ENCODE results near the gene TMEM171.

The TMEM171 gene

GRCh38 chr5:73132759-73133158 is 12.4 kb downstream of the TMEM171 start:
- H3K4me1 Mint-ChIP-seq, result no peaks in the 10 kb centered on the region
- H3K36me3 Mint-ChIP-seq, result no peaks in the 10 kb centered on the region
- no peak overlapping the region for H3K27ac Mint-ChIP-seq
- H3K9me3 Mint-ChIP-seq, result no peaks in the 10 kb centered on the region
- peaks cover 53% of the 10 kb centered on the region for H3K27me3 Mint-ChIP-seq
- no peak overlapping the region for H3K4me3 Mint-ChIP-seq
- no peak for ATAC-seq

DNA sequence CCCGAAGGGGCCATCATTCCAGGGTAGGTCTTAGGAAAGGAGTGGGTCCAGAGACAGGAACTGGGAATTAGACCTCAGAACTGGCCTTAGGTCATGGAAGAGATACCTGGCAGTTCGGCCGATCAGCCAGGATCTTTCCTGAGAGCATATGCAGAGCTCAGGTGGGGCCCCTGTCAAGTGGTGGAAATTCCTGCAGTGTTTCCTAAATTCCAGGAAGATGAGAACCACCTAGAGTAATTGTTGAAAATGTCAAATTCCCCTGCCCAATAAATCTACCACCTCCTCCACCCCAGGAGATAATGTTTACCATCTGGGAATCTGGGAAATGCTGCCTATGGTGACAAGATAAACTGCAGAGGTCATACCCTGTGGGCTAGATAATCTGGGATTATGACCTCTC is 14.6 kb downstream of the TMEM171 start:
- Mint-ChIP-seq H3K36me3 (no peaks in the 10 kb centered on the region), H3K27ac (no peak overlapping the region), H3K9me3 (no peaks in the 10 kb centered on the region), H3K27me3 (peaks cover 54% of the 10 kb centered on the region), H3K4me1 (no peaks in the 10 kb centered on the region), H3K4me3 (no peak overlapping the region)
- ATAC-seq, result no peak

- H3K4me3 Mint-ChIP-seq, result no peak overlapping the region
- peaks cover 48% of the 10 kb centered on the region for H3K27me3 Mint-ChIP-seq
- H3K9me3 Mint-ChIP-seq, result no peaks in the 10 kb centered on the region
- H3K4me1 Mint-ChIP-seq, result no peaks in the 10 kb centered on the region
- H3K36me3 Mint-ChIP-seq, result no peaks in the 10 kb centered on the region
- no peak for ATAC-seq
- no peak overlapping the region for H3K27ac Mint-ChIP-seq
These were observed 15.2 kb downstream of the TMEM171 start for GRCh38 chr5:73135429-73136054.

DNA sequence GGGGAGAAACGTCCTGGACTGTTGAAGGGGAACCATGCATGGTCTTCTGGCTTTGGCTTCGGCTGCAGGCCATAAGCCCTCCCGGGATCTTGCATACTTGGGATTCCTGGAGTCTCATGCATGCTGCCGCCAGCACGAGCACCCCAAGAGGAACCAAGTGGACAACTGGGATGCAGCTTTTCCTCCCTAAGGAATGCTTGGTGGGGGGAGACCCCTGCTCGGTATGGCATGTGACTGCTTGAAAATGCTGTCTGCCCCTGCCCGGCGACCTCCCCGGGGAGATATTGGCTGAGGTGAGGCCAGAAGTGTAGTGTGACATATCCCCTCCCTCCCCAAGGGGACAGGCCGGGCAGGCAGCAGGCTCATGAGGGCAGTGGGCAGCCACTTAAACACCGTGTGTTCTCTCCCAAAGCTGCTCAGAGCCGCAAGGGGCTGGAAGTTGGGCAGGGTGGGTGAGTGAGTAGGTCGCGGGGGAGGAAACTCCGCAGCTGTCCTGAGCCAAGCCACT is 15.7 kb downstream of the TMEM171 start:
- Mint-ChIP-seq H3K27ac (no peak overlapping the region), H3K4me3 (no peak overlapping the region), H3K36me3 (no peaks in the 10 kb centered on the region), H3K4me1 (no peaks in the 10 kb centered on the region), H3K9me3 (no peaks in the 10 kb centered on the region), H3K27me3 (peaks cover 46% of the 10 kb centered on the region)
- no peak for ATAC-seq

GRCh38 chr5:73137563-73138530 is 17.5 kb downstream of the TMEM171 start:
- ATAC-seq, result peak; percentile 40
- Mint-ChIP-seq H3K27me3 (peaks cover 58% of the 10 kb centered on the region), H3K4me1 (no peaks in the 10 kb centered on the region), H3K27ac (no peak overlapping the region), H3K9me3 (no peaks in the 10 kb centered on the region), H3K36me3 (no peaks in the 10 kb centered on the region), H3K4me3 (no peak overlapping the region)

DNA sequence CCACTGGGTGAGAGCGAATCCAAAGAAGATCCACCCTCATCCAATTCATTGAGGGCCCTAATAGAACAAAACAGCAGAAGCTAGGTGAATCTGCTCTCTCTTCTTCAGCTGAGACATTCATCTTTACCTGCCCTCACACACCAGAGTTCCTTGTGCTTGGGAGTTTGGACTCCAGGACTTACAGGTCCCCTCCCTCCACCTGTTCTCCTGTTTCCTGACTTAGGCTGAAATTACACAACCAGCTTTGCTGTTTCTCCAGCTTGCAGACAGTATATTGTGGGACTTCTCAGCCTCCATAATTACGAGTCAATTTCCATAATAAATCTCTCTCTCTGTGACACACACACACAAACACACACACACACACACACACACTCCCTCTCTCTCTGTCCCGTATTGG is 19.1 kb downstream of the TMEM171 start:
- no peak overlapping the region for H3K27ac Mint-ChIP-seq
- no peaks in the 10 kb centered on the region for H3K9me3 Mint-ChIP-seq
- no peaks in the 10 kb centered on the region for H3K4me1 Mint-ChIP-seq
- peaks cover 65% of the 10 kb centered on the region for H3K27me3 Mint-ChIP-seq
- no peak overlapping the region for H3K4me3 Mint-ChIP-seq
- ATAC-seq, result no peak
- no peaks in the 10 kb centered on the region for H3K36me3 Mint-ChIP-seq

- Mint-ChIP-seq H3K27ac (no peak overlapping the region), H3K4me3 (no peak overlapping the region), H3K36me3 (no peaks in the 10 kb centered on the region), H3K4me1 (no peaks in the 10 kb centered on the region), H3K9me3 (no peaks in the 10 kb centered on the region), H3K27me3 (peaks cover 63% of the 10 kb centered on the region)
- ATAC-seq, result no peak
These were observed 20.4 kb downstream of the TMEM171 start for GRCh38 chr5:73140801-73141200.

GRCh38 chr5:73142035-73142434 is 21.7 kb downstream of the TMEM171 start:
- H3K36me3 Mint-ChIP-seq, result no peaks in the 10 kb centered on the region
- no peaks in the 10 kb centered on the region for H3K4me1 Mint-ChIP-seq
- ATAC-seq, result no peak
- no peaks in the 10 kb centered on the region for H3K9me3 Mint-ChIP-seq
- peaks cover 66% of the 10 kb centered on the region for H3K27me3 Mint-ChIP-seq
- H3K4me3 Mint-ChIP-seq, result no peak overlapping the region
- H3K27ac Mint-ChIP-seq, result no peak overlapping the region

DNA sequence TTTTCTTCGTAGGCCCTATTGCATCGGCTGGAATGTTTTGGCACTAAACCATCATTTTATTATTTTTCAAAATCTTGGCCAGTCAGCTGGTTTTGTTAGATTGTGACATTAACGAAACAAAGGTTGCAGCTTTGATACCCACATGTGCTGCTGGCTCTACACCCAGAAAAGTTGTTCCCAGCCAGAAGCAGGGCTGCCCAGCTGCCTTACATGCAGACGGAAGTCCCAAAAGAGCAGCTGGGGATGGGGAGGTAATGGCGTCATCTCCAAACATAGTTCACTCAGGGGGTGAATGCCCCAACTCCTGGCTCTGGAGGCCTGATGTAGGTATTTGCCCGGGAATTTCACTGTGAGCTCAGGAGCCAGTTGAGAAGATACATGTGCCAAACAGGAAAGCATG is 23.3 kb downstream of the TMEM171 start:
- no peaks in the 10 kb centered on the region for H3K9me3 Mint-ChIP-seq
- H3K27ac Mint-ChIP-seq, result no peak overlapping the region
- H3K4me3 Mint-ChIP-seq, result no peak overlapping the region
- peaks cover 57% of the 10 kb centered on the region for H3K27me3 Mint-ChIP-seq
- no peaks in the 10 kb centered on the region for H3K36me3 Mint-ChIP-seq
- ATAC-seq, result no peak
- H3K4me1 Mint-ChIP-seq, result no peaks in the 10 kb centered on the region

DNA sequence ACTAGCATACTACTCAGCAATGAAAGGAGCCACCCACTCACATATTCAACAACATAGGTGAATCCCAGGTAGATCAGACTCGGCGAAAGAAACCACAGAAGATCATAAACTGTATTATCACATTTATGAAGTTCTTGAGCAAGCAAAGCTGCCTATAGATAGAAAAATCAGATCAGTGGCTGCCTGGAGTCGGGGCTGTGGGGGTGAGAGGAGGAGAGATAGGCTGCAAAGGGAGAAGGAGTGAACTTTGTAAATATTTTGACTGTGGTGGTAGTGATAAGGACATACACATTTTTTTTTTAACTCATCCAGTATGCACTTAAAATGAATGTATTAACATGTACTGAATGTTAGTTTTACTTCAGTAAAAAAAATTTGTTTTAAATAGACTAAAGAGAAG is 29.2 kb downstream of the TMEM171 start:
- peaks cover 52% of the 10 kb centered on the region for H3K27me3 Mint-ChIP-seq
- peaks cover 1% of the 10 kb centered on the region for H3K9me3 Mint-ChIP-seq
- no peak overlapping the region for H3K4me3 Mint-ChIP-seq
- ATAC-seq, result no peak
- H3K4me1 Mint-ChIP-seq, result peaks cover 8% of the 10 kb centered on the region
- no peaks in the 10 kb centered on the region for H3K36me3 Mint-ChIP-seq
- H3K27ac Mint-ChIP-seq, result no peak overlapping the region

DNA sequence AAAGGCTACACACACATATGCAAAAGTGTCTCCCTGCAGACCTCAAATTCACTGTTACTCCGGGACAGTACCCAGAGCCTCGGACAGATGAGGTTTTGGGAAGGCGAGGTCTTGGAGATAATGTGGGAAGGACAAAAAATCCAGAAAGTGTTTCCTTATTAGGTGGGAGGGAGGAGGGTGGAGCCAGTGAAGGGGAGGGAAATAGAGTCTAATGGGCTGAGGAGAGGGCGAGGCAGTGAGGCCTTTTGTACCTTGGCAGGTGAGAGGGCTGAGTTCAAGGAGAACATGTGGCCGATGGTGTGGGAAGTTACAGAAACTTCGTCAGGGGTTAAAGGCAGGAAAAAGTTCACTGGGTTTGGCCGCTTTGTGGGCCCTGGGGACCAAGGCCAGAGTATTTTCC is 30.5 kb downstream of the TMEM171 start:
- H3K4me1 Mint-ChIP-seq, result peaks cover 8% of the 10 kb centered on the region
- H3K27me3 Mint-ChIP-seq, result peaks cover 53% of the 10 kb centered on the region
- H3K4me3 Mint-ChIP-seq, result no peak overlapping the region
- no peak for ATAC-seq
- no peak overlapping the region for H3K27ac Mint-ChIP-seq
- H3K9me3 Mint-ChIP-seq, result peaks cover 3% of the 10 kb centered on the region
- no peaks in the 10 kb centered on the region for H3K36me3 Mint-ChIP-seq

DNA sequence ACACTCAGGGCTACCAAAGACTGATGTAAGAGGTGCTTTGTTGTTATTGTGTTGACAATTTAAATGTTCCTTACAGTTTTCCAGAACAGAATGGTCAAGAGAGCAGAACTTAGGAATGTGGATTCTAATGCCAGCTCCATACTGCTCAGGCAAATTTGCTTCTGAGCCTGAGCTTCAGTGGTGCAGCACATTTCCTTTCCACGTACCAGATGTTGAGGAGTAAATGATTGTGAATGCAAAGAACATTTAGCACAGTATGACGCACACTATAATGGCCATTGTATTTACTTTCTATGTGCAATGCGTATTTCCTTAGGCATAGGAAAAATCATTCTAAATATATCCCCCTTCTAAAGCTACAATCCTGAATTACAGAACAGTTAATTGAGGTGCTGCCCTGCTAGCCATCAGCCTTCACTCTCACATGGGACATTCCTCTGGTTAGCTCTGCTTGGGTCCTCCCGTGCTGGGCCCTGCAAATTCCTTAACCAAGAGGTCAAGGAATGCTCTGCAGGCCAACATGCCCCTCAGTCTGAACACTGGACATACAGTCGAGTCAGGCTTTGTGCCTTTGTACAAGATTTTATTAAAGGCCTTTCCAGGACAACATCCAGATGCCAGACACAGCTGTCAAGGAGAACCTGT is 31.5 kb downstream of the TMEM171 start:
- Mint-ChIP-seq H3K4me1 (peaks cover 8% of the 10 kb centered on the region), H3K4me3 (no peak overlapping the region), H3K27me3 (peaks cover 55% of the 10 kb centered on the region), H3K9me3 (peaks cover 3% of the 10 kb centered on the region), H3K27ac (no peak overlapping the region), H3K36me3 (no peaks in the 10 kb centered on the region)
- no peak for ATAC-seq

DNA sequence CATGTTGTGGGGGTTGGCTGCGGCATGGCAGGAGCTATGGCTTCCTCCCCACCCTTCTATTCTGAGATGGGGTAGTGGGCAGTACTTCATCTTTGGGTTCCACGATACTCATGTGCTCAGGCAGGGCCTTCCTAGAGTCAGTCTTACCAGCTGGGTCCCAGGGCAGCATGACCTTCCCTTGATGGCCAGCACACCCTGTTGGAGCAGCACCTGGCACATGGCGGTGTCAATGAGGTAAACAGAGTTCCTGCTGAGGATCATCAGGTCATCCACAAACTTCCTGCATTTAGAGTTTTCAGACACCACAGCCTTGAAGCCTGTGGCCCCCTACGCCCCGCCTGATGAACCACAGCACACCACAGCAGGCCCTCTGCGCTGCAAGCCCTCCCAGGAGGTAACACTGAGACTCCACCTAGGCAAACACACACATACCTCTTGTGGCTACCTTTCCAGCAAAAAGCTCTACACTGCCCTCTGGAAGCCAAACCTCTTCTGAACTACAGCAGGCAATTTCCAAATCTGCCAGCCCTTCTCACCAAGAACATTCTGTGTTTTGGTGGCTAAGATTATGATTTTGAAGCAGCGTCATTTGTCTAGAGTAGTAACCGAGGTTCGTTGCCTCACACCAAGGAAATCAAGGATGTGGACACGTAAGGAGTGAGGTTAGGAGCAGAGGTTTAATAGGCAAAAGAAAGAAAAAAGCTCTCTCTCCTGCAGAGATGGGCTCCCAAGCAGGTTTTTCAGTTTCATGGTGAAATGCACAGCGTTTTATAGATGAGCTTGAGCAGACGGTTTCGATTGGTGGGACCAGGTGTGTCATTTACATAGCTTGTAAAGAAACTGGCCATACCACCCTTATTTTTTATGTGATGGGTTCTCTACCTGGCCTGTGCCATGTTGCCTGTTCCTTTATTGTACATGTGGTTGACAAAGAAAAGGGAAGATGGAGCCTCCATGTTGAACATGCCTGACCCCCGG is 32.3 kb downstream of the TMEM171 start:
- Mint-ChIP-seq H3K27me3 (peaks cover 56% of the 10 kb centered on the region), H3K4me3 (no peak overlapping the region), H3K27ac (no peak overlapping the region), H3K9me3 (peaks cover 3% of the 10 kb centered on the region), H3K4me1 (peaks cover 8% of the 10 kb centered on the region), H3K36me3 (no peaks in the 10 kb centered on the region)
- ATAC-seq, result no peak

GRCh38 chr5:73153513-73153912 is 33.1 kb downstream of the TMEM171 start:
- Mint-ChIP-seq H3K4me1 (peaks cover 8% of the 10 kb centered on the region), H3K9me3 (peaks cover 3% of the 10 kb centered on the region), H3K36me3 (no peaks in the 10 kb centered on the region), H3K27ac (no peak overlapping the region), H3K4me3 (no peak overlapping the region), H3K27me3 (peaks cover 64% of the 10 kb centered on the region)
- peak; percentile 58 for ATAC-seq

All from stimulated activated memory B cell treated with anti-CD40 and anti-IgM and Interleukin-4, amounts not matched to agents 10 μg/mL and 1 μg/mL and 100 μg/mL, for 72 hours (primary cell).